GM18511 (cell line): ENCODE results near the gene C6orf62.
"Not testable (repeated sequence)": the region's sequence is repeated elsewhere in the genome, so short reads cannot be mapped to it uniquely, and the experiment has no call there.

ENCODE experiments used
- ATAC-seq: cut with Tn5 transposase; IDR thresholded peaks from one replicate; pipeline ENCODE4 v1.9.1; 2021; ENCODE audit warnings: mild to moderate bottlenecking, moderate library complexity; ENCODE audit not compliant: unreplicated experiment

C6orf62 gene

GRCh38 chr6:24702720-24703282, 16.2 kb downstream of the C6orf62 start:
- ATAC-seq: no peak

GRCh38 chr6:24699521-24700359, 19.2 kb downstream of the C6orf62 start:
- no peak for ATAC-seq

- ATAC-seq: no peak
Measured at GRCh38 chr6:24696097-24696496, 22.9 kb downstream of the C6orf62 start.

- ATAC-seq: peak; percentile 70
Measured at GRCh38 chr6:24695635-24696034, 23.3 kb downstream of the C6orf62 start.

- no peak for ATAC-seq
Measured at GRCh38 chr6:24694198-24694597, 24.8 kb downstream of the C6orf62 start.

- no peak for ATAC-seq
Measured at GRCh38 chr6:24692848-24693592, 25.9 kb downstream of the C6orf62 start.

- no peak for ATAC-seq
Measured at GRCh38 chr6:24692415-24692814, 26.5 kb downstream of the C6orf62 start.

GRCh38 chr6:24692003-24692402, 27.0 kb downstream of the C6orf62 start:
- ATAC-seq: no peak

- ATAC-seq: no peak
Measured at GRCh38 chr6:24691550-24691949, 27.4 kb downstream of the C6orf62 start.

GRCh38 chr6:24690593-24690992, 28.4 kb downstream of the C6orf62 start:
- ATAC-seq: no peak

GRCh38 chr6:24689964-24690363, 29.0 kb downstream of the C6orf62 start:
- no peak for ATAC-seq

- ATAC-seq: no peak
Measured at GRCh38 chr6:24686946-24687345, 32.0 kb downstream of the C6orf62 start.

GRCh38 chr6:24686408-24686807, 32.5 kb downstream of the C6orf62 start:
- ATAC-seq: no peak

- no peak for ATAC-seq
Measured at GRCh38 chr6:24683297-24684296, 35.4 kb downstream of the C6orf62 start.

- ATAC-seq: no peak
Measured at GRCh38 chr6:24680582-24680981, 38.4 kb downstream of the C6orf62 start.

- not testable (repeated sequence) for ATAC-seq
Measured at GRCh38 chr6:24678792-24679352, 40.1 kb downstream of the C6orf62 start.

- ATAC-seq: no peak
Measured at GRCh38 chr6:24673625-24674024, 45.3 kb downstream of the C6orf62 start.

- no peak for ATAC-seq
Measured at GRCh38 chr6:24672620-24673182, 46.3 kb downstream of the C6orf62 start.

GRCh38 chr6:24671077-24671476, 47.9 kb downstream of the C6orf62 start:
- ATAC-seq: not testable (repeated sequence)

GRCh38 chr6:24670492-24670891, 48.5 kb downstream of the C6orf62 start:
- ATAC-seq: not testable (repeated sequence)
